ENCODE data around the gene CDC37.
A peak's percentile ranks its signal among the peaks of the same experiment; 100 is the strongest.

Gene CDC37

DNA sequence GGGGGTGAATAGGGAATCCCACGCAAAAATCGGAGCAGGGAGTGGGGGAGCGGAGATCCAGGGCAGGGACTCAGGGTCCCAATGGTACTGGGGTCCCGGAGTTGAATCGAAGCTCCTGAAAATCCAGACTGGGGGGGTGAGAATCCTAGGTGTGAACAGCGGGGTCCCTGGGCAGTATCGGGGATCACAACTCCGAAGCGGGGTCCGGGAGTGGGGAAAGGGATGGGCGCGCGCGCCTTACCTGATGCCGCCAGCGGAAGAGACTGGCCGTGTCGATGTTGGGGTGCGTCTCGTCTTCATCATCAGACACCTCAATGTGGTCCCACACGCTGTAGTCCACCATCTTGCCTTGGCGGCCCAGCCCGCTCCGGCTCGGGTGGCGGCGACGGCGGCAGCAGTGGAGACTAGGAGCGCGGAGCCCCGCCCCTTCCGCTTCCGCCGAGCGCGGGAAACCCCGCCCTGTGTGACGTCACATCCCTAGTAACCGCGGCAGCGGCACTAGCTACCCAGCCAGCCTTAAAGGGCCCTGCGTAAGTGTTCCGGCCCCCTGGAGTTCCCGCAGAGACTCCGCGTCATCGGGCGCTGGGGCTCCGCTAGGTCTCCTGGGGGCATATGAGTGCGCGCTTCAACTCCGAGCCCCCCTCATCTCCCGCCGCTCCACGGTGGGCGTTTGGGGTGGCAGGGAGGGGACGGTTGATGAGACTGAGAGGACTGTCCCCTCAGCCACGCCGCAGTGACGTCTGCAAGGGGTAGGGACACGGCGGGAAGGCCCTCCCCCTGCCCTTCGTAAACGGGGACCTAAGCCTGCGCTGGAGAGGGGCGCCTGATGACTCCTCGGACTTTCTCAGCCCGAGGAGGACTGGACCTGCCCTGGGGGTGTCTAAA is at the start of gene CDC37:
Gene CDC37, minus strand, starts transcription at position 406 of the 885 bp plus-strand sequence. Its CDS starts 63 bp downstream, at position 343.
- DNase-seq = peak; percentile 97

DNA sequence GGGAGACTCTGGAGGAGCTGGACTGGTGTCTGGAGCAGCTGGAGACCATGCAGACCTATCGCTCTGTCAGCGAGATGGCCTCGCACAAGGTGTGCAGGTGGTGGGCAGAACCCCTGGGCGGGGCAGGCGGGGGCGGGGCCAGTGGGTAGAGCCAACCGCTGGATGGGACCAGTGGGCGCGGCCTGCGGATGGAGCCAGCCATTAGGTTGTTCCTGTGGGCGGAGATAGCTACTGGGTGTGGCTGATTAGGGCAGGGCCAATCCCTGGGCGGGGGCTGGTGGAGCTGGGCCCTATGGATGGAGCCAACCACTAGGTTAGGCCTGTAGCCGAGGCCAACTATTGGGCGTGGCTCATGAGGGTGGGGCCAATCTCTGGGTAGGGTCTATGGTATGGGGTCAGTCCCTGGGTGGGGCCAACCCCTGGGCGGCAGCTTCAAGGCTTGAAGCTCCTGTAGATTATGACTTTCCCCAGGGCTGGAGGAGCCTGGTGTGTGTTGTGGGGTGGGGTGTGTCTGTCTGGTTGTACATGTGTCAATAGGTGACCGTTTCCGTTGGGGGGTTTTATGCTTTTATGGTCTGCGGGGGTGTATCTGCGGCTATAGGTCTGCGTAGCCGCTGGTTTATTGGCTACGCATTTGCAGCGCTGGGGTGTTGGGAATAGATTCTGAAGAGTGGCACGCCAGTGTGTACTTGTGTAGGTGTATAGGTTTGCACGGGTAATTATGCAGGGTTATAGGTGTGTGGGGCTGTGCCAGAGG is 47.7 kb upstream of the CDC37 start:
- no peak for DNase-seq

DNA sequence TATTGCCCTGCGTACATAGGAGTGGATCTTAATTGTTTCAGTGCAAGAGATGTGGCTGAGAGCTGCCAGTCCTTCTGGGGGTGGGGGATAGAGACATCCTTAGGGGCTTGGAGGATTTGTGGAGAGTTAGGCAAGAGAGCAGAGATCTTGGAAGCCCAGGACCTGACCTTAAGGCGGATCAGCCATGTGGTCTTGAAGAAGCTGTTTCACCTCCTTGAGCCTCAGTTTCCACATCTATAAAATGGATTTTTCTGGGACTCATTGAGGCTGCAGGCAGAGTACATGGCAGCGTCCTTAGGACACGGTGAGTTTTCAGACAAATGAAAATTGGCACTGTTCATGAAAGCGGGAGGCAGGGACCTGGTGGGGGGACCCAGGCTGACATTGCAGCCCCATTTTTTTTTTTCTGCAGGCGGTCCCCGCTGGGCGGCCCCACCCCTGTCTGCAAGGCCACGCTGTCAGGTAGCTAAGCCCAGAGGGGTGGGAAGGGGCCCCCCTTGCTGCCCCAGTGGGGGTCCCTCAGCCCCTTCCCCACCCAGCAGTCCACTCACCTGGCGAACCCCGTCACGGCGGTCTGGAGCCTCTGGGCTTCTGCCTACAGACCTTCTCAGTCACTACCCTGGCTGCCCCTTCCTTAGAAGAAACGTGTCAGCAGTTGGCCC is 47.0 kb upstream of the CDC37 start:
- DNase-seq = no peak

DNA sequence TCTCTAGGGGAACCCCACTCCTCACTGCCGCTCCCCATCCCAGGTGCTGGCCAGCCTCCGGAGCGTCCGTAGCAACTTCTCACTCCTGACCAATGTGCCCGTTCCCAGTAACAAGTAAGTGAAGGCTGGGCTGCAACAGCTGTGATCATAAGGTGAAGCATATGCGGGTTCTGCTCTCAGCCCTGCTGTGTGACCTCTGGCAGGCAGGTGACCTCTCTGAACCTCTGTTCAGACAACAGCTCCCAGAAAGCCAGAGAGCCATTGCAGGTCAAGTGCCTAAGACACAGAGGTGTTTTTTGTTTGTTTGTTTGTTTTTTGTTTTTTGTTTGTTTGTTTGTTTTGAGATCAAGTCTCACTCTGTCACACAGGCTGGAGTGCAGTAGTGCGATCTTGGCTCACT is 45.7 kb upstream of the CDC37 start:
- no peak for DNase-seq

DNA sequence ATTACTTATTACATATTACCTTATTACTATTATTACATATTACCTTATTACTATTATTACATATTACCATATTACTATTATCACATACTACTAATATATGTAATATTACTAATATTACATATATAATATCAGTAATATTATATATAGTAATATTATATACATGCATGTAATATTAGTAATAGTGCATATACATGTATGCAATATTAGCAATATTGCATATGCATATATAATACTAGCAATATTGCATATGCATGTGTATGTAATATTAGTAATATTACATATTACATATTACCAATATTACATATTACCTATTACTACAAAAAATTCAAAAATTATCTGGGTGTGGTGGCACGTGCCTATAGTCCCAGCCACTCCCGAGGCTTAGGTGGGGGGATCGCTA is 39.4 kb upstream of the CDC37 start:
- no peak for DNase-seq

DNA sequence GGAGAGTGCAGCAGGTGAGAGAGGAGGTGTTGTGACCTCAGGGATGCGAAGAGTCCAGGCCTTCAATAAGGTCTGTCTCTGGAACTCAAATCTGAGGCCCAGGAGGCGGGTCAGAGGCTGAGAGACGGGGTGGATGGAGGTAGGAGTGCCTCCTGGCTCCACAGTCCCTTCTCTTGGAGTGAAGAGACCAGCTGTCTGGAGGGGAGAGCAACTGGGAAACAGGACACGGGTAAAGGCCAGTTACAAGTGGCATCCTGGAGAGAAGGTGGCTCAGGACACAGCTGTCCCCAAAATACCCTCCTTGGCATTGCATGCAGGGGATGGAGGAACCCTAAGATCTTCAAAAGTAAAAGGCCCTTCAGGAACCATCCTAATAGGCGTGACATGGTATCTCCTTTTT is 36.2 kb upstream of the CDC37 start:
- DNase-seq = no peak

DNA sequence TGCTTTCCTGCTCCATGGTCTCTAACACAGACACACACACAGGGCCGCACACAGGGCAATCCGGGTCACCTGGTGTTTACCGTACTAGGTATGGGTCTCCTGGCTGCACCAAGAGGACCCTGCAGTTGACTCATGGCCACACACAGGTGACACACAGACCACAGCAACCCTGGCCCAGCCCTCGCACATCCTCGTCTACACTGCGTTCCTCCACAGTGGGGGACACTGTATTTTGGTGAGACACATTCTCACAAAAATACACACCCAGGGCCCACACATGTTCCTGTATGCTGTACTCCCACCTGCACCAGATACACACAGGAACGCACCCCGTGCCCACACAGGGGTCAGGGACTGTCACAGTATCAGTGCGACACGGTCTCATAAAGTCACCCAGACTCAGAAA is 29.8 kb upstream of the CDC37 start:
- no peak for DNase-seq

DNA sequence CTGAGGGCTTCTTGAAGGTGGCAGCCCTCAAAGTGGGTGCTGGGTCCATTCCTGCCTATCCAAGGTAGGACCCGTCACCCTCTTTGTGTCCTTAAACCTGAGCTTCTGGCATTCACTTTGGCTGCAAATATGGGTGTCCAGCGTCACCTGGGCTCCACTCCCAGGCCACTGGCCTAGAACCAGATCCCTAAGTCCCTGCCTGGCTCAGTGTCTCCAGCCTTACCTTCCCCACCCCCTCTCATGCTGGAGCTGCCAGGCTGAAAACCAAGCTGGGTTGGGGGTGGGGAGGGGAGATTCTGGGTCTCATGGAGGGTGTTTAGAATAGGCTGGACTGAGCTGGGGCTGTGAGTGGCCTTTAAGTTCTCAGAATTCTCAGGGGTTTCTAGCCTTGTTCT is 29.4 kb upstream of the CDC37 start:
- no peak for DNase-seq

DNA sequence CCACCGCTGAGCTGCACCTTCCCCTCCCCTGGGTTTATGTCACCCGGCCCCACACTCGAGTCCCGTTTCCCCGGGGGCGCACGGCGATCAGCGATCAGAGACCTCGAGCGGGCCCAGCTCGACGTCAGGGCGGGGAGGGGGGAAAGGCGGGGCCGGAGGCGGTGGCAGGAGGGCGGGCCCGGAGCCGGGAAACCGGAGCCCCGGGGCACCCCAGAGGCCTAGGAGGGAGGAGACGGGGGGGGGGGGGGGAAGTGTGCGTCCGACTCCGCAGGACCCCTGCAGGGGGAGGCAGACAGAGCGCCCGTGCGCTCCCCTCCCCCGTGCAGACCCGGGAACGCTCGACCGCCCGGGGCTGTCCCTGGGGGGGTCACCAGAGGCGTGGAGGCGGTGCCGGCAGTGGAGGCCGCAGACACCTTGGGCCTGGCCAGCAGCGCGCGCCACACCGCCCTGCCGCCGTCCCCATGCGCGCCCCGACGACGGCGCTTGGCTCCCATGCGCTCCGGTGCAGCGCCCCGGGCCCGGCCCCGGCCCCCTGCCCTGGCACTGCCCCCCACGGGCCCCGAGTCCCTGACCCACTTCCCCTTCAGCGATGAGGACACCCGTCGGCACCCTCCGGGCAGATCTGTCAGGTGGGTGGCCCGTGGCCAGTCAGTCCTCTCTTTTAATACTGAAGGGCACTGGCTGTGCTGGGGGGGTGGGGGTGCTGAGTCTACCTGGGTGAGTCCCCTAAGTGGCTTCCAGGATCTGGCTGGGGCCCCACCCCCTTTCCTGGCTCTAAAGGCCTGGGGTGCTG is 28.8 kb upstream of the CDC37 start:
- peak; percentile 58 for DNase-seq

DNA sequence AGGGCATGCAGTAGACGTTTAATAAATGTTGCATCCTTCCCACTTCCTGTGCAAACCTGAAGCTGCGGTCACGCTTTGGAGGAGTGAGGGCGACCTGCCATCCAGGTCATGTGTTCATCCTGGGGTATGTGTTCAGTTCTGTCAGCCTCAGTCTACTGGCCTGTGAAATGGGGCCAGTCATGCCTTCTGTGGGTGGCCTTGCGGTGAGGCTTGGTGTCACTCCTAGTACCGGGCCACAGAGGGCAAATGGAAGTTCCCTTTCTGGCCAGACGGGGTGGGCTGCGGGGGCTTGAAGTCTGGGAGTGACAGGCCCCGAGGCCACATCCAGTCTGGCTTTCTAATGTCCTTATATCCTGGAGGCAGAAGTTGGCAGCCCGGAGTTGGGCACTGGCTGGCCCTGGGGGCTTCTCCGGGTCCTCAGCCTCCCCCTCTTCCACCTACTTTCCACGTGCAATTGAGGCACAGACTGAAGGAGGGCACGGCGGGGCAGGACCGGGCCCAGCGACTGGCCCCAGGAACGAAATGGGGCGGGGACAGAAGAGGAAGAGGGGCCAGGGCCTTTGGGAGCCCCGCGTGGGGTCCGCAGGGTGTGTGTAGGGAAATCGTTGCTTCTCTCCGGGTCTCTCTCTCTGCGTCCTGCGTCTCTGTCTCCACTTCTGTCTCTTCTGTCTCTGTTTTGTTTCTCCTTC is 28.1 kb upstream of the CDC37 start:
- DNase-seq = no peak

DNA sequence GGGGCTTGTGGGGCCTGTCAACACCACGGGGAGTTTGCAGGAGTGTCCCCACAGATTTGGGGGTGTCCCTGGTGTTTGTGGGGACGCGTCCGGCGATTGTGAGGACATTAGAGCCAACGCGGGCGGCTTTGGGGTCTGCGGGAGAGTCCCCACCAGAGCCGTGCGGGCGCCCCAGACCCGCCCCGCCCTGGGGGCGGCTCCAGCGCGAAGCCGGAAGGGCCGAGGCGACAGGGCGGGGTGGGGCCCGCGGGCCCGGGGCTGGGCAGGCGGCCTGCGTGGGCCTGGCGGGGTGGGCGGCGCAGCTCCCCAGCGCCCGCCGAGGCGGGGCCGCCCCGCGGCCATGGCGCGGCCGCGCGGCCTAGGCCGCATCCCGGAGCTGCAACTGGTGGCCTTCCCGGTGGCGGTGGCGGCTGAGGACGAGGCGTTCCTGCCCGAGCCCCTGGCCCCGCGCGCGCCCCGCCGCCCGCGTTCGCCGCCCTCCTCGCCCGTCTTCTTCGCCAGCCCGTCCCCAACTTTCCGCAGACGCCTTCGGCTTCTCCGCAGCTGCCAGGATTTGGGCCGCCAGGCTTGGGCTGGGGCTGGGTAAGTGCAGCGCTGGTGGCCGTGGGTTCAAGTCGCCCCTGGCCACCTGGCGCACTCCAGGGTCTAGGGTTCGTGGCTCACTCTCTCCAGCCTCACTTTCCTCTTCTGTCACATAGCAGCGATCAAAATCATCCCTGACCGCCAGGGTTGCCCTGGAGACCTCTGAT is 27.3 kb upstream of the CDC37 start:
- DNase-seq = no peak

DNA sequence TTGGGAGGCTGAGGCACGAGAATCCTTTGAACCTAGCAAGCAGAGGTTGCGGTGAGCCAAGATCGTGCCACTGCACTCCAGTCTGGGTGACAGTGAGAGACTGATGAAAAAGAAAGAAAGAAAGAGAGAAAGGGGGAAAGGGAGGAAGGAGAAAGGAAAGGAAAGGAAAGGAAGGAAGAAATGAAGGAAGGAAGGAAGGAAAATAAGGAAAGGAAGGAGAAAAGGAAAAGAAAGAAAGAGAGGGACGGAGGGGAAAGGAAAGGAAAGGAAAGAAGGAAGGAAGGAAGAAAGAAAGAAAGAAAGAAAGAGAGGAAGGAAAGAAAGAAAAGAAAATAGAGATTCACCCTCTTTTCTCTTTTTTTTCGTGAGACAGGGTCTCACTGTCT is 25.6 kb upstream of the CDC37 start:
- no peak for DNase-seq

DNA sequence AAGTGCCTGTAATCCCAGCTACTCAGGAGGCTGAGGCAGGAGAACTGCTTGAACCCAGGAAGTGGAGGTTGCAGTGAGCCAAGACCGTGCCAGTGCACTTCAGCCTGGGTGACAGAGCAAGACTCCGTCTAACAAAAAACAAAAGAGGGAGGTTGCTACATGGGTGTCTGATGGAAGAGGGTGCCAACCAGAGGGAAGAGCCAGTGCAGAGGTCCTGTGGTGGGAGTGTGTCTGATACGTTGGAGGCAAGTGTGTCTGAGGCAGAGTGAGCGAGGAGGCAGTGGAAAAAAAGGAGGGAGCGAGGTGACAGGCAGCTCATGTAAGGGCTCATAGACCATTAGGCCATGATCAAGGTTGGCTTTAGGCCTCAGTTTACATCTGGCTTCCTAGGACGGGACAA is 23.8 kb upstream of the CDC37 start:
- no peak for DNase-seq

DNA sequence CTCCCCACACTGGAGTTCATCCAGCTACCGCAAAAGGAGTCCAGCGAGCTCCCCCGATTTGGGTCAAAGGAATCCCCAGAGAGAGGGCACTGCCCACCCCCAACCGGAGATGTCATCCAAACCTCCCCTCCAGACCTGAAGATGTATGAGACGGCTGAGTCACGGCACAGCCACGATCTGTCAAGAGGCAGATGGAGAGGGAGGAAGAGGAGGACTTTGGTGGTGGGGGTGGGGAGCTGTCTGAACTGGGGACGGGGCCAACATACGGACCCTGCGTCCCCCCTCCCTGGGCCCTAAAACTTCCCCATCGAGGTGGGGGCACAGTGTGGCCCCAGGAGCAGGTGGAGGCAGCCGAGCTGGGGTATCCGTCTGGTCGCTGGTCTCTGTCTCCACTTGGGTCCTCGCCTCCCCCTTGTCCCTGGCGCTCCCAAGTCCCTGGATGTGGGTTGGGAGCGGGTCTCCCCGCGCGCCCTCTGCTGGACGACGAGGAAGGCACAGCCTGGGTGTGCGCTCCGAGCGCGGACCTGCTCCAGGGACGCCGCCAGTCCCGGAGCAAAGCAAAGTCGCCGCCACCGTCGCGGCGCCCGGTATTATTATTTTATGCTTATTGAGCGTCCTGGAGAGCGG is 20.8 kb upstream of the CDC37 start:
- DNase-seq = peak; percentile 71

DNA sequence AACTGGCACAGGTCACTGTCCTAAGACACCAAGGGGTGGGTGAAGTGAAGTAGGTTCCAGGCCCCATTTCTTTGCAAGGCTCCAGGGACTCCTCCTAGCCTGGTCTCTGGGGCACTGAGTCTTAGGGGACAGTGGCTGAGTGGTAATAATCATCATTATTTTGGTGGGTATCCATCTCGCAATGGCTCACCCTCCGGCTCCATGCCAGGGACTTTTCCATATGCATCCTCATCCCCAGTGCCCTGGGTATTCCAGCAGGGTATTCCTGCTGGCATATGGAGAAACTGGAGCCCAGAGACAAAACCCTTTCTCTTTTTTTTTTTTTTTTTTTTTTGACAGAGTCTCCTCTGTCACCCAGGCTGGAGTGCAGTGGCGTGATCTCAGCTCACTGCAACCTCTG is 19.5 kb upstream of the CDC37 start:
- no peak for DNase-seq

DNA sequence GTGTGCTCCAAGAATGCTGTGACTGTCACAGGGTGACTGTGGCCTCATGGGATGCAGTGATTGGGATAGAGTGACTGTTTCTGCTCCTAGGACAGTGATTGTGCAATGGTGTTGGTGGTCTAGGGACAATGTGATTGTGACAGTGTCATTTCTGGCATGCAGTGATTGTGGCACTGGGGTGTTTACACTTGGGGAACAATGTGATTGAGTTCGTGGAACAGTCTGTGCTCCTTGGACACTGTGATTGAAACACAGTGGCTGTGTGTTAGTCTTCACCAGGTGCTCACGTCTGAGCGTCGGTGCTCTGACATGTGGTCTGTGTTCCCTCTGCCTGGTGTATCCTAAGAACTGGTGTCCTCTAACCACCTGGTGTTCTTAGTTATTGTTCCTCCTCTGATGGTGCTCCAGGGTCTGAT is 18.7 kb upstream of the CDC37 start:
- DNase-seq = no peak

DNA sequence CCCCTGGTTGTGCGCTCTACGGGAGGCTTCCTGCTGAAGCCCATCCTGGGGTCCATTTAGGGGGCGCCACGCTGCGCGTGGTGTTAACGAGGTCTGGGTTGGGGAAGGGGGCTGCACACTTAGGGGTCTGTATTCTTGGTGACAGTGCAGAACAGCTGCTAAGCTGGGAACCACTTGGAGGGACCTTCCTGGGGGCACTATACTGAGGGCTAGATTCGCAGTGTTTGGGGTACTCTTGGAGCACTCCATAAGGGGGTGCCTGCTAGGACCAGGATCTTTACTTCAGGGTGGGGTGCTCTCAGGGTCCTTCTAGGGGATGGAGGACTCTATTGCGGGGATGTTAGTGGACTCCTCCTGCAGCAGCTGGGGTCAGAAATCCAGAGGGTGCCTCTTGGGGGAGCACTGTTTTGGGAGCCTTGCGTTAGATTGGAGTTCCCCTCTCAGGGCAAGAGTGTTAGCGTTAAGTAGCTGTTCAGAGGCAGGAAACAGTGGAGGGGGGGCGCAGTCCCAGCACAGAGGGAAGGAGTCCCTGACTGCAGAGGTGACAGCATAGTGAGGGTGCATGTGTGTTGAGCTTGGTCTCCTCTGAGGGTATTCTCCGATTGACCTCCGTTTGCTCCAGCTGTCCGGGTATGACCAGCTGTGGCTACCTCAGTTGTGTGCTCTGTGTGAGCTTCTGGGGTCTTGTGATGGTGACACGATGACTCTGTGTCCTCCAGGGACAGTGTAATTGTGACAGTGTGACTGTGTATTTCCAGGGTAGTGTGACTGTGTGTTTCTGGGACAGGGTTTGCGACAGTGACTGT is 18.1 kb upstream of the CDC37 start:
- no peak for DNase-seq

DNA sequence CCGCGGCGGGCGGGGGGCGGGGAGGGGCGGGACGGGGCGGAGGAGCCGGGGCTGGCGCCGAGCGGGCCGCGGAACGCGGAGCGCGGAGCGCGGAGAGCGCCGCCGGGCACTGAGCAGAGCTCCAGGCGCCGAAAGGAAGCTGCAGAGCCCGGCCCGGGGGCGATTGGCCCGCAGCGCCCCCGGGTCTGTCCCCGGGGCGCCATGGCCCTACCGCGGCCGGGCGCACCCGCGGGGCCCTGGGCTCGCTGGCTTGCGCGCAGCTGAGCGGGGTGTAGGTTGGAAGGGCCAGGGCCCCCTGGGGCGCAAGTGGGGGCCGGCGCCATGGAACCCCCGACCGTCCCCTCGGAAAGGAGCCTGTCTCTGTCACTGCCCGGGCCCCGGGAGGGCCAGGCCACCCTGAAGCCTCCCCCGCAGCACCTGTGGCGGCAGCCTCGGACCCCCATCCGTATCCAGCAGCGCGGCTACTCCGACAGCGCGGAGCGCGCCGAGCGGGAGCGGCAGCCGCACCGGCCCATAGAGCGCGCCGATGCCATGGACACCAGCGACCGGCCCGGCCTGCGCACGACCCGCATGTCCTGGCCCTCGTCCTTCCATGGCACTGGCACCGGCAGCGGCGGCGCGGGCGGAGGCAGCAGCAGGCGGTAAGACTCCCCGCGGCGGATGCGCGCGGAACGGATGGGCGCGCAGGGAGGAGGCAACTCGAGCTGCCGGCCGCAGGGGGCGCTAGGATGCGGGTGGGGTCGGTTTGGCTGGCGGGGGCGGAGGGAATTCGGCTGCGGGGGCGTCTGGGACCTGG is 17.3 kb upstream of the CDC37 start, which contains the start of gene PDE4A:
Gene PDE4A, plus strand, starts transcription at position 95 of the 796 bp plus-strand sequence. Its CDS starts 227 bp downstream, at position 322.
- DNase-seq = peak; percentile 59
